ENCODE data around the gene NUDCD3. TPM values are rescaled to one million over a fixed set of nuclear protein-coding genes. Genes with fewer than 3 reads are reported as not detected.

Gene NUDCD3
- total RNA-seq, 1 donor from 2014 or later: 71.7 TPM

- no peak overlapping the region for H3K4me3 ChIP-seq (ENCODE audit: low read depth, low read length)
- no peak for TF ChIP-seq CTCF (IDR thresholded peaks at IDR 0.05; ENCODE audit: insufficient read depth, low read length, poor library complexity, severe bottlenecking)
These were observed 75.4 kb downstream of the NUDCD3 start for GRCh38 chr7:44415047-44415446.

GRCh38 chr7:44411306-44411705, 79.2 kb downstream of the NUDCD3 start:
- DNase-seq (ENCODE audit: low read depth): no peak
- no peak for TF ChIP-seq CTCF (IDR thresholded peaks at IDR 0.05; ENCODE audit: insufficient read depth, low read length, poor library complexity, severe bottlenecking)
- H3K27me3 ChIP-seq (ENCODE audit: control insufficient read depth, insufficient read depth, low read length): no peaks in the 10 kb centered on the region
- H3K4me3 ChIP-seq (ENCODE audit: low read depth, low read length): no peak overlapping the region
- H3K36me3 ChIP-seq (ENCODE audit: control insufficient read depth, insufficient read depth, low read length): no peaks in the 10 kb centered on the region

More at GRCh38 chr7:44415047-44415446, 75.4 kb downstream of the NUDCD3 start:
- Histone ChIP-seq H3K27me3 (ENCODE audit: control insufficient read depth, insufficient read depth, low read length) (no peaks in the 10 kb centered on the region), H3K36me3 (ENCODE audit: control insufficient read depth, insufficient read depth, low read length) (no peaks in the 10 kb centered on the region)
- peak; percentile 86 for DNase-seq (ENCODE audit: low read depth)

- no peaks in the 10 kb centered on the region for H3K27me3 ChIP-seq (ENCODE audit: control insufficient read depth, insufficient read depth, low read length)
- TF ChIP-seq CTCF (IDR thresholded peaks at IDR 0.05; ENCODE audit: insufficient read depth, low read length, poor library complexity, severe bottlenecking): no peak
- no peak for DNase-seq (ENCODE audit: low read depth)
- no peaks in the 10 kb centered on the region for H3K36me3 ChIP-seq (ENCODE audit: control insufficient read depth, insufficient read depth, low read length)
- no peak overlapping the region for H3K4me3 ChIP-seq (ENCODE audit: low read depth, low read length)
These were observed 81.9 kb downstream of the NUDCD3 start for GRCh38 chr7:44408596-44408995.

- no peak for DNase-seq (ENCODE audit: low read depth)
- no peak overlapping the region for H3K4me3 ChIP-seq (ENCODE audit: low read depth, low read length)
- H3K36me3 ChIP-seq (ENCODE audit: control insufficient read depth, insufficient read depth, low read length): no peaks in the 10 kb centered on the region
- no peaks in the 10 kb centered on the region for H3K27me3 ChIP-seq (ENCODE audit: control insufficient read depth, insufficient read depth, low read length)
- no peak for TF ChIP-seq CTCF (IDR thresholded peaks at IDR 0.05; ENCODE audit: insufficient read depth, low read length, poor library complexity, severe bottlenecking)
These were observed 86.7 kb downstream of the NUDCD3 start for GRCh38 chr7:44403775-44404174.

GRCh38 chr7:44403176-44403759, 87.2 kb downstream of the NUDCD3 start:
- TF ChIP-seq CTCF (IDR thresholded peaks at IDR 0.05; ENCODE audit: insufficient read depth, low read length, poor library complexity, severe bottlenecking): no peak
- Histone ChIP-seq H3K36me3 (ENCODE audit: control insufficient read depth, insufficient read depth, low read length) (no peaks in the 10 kb centered on the region), H3K4me3 (ENCODE audit: low read depth, low read length) (no peak overlapping the region), H3K27me3 (ENCODE audit: control insufficient read depth, insufficient read depth, low read length) (no peaks in the 10 kb centered on the region)
- no peak for DNase-seq (ENCODE audit: low read depth)

- no peak for DNase-seq (ENCODE audit: low read depth)
- H3K27me3 ChIP-seq (ENCODE audit: control insufficient read depth, insufficient read depth, low read length): no peaks in the 10 kb centered on the region
- no peaks in the 10 kb centered on the region for H3K36me3 ChIP-seq (ENCODE audit: control insufficient read depth, insufficient read depth, low read length)
- no peak overlapping the region for H3K4me3 ChIP-seq (ENCODE audit: low read depth, low read length)
- no peak for TF ChIP-seq CTCF (IDR thresholded peaks at IDR 0.05; ENCODE audit: insufficient read depth, low read length, poor library complexity, severe bottlenecking)
These were observed 87.9 kb downstream of the NUDCD3 start for GRCh38 chr7:44402401-44403060.
